IPS-18a (cell line): Measurements from ENCODE around the gene SNN.

ENCODE experiments used
- H3K27ac ChIP-seq: one replicate; pipeline ENCODE4 v1.5.1; 2013; ENCODE audit warnings: low read length
- H3K27me3 ChIP-seq: one replicate; pipeline ENCODE4 v1.6.1; 2013; ENCODE audit warnings: mild to moderate bottlenecking, low read length; ENCODE audit not compliant: control insufficient read depth, insufficient read depth
- H3K36me3 ChIP-seq: one replicate; pipeline ENCODE4 v1.6.1; 2013; ENCODE audit warnings: low read depth, low read length; ENCODE audit not compliant: control insufficient read depth
- H3K4me1 ChIP-seq: one replicate; pipeline ENCODE4 v1.6.1; 2013; ENCODE audit warnings: low read depth, low read length; ENCODE audit not compliant: control insufficient read depth
- H3K4me3 ChIP-seq: one replicate; pipeline ENCODE4 v1.5.1; 2013; ENCODE audit warnings: low read length
- H3K9ac ChIP-seq: one replicate; pipeline ENCODE4 v1.6.1; 2013; ENCODE audit warnings: mild to moderate bottlenecking, low read length, moderate library complexity
- H3K9me3 ChIP-seq: one replicate; pipeline ENCODE4 v1.6.1; 2013; ENCODE audit warnings: low read depth, low read length; ENCODE audit not compliant: control insufficient read depth

Gene SNN

GRCh38 chr16:11637320-11637719 is 30.9 kb upstream of the SNN start:
- no peaks in the 10 kb centered on the region for H3K36me3 ChIP-seq
- H3K9ac ChIP-seq: no peak overlapping the region
- no peak overlapping the region for H3K4me3 ChIP-seq
- H3K4me1 ChIP-seq: peaks cover 11% of the 10 kb centered on the region
- H3K27me3 ChIP-seq: peaks cover 3% of the 10 kb centered on the region
- H3K27ac ChIP-seq: no peak overlapping the region
- no peaks in the 10 kb centered on the region for H3K9me3 ChIP-seq

GRCh38 chr16:11638140-11638539 is 30.1 kb upstream of the SNN start:
- Histone ChIP-seq H3K9ac (no peak overlapping the region), H3K36me3 (no peaks in the 10 kb centered on the region), H3K27me3 (peaks cover 3% of the 10 kb centered on the region), H3K4me3 (no peak overlapping the region), H3K9me3 (no peaks in the 10 kb centered on the region), H3K27ac (no peak overlapping the region), H3K4me1 (peaks cover 11% of the 10 kb centered on the region)

DNA sequence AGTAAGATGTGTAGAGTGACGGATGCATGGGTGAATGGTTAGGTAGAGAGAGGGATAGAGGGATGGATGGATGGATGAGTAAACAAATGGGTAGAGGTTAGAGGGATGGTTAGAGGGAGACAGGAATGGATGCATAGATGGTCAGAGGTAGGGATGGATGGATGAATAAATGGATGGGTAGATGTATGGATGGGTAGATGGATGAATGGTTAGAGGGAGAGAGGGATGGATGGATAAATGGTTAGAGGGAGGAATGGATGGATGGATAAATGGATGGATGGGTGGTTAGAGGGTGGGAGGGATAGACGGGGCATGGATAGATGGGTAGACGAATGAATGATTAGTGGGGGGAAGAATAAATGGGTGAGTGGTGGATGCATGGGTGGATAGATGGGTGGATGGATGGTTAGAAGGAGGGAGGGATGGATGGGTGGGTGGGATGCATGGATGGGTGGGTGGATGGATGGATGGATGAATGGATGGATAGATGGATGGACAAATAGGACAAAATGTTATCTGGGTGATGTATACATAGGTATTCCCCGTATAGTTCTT is 29.2 kb upstream of the SNN start:
- peaks cover 3% of the 10 kb centered on the region for H3K27me3 ChIP-seq

GRCh38 chr16:11639925-11640899 is 28.0 kb upstream of the SNN start:
- Histone ChIP-seq H3K27me3 (peaks cover 3% of the 10 kb centered on the region), H3K4me1 (peaks cover 9% of the 10 kb centered on the region), H3K36me3 (no peaks in the 10 kb centered on the region), H3K27ac (no peak overlapping the region), H3K9ac (no peak overlapping the region), H3K9me3 (no peaks in the 10 kb centered on the region), H3K4me3 (no peak overlapping the region)

More for the DNA sequence above, 29.2 kb upstream of the SNN start:
- Histone ChIP-seq H3K4me3 (no peak overlapping the region), H3K4me1 (peaks cover 11% of the 10 kb centered on the region), H3K9me3 (no peaks in the 10 kb centered on the region), H3K36me3 (no peaks in the 10 kb centered on the region), H3K9ac (no peak overlapping the region), H3K27ac (no peak overlapping the region)

GRCh38 chr16:11640987-11641817 is 27.1 kb upstream of the SNN start:
- Histone ChIP-seq H3K27me3 (no peaks in the 10 kb centered on the region), H3K4me1 (no peaks in the 10 kb centered on the region), H3K36me3 (no peaks in the 10 kb centered on the region), H3K9ac (no peak overlapping the region), H3K27ac (no peak overlapping the region), H3K4me3 (no peak overlapping the region), H3K9me3 (no peaks in the 10 kb centered on the region)

DNA sequence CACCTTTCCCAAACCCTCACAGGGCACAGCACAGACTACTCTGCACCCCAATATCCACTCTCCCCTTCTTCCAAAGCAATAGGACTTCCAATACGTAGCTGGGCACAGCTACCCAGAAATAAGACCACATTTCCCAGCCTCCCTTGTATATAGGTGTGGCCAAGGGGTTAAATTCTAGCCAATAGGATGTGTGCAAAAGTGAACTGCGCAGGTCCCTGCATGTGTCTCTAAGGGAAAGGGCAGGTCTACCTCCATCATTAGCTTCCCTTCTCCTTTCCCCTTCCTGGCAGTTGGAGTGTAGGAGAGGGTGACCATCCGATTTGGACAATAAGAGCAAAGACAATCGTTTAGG is 25.5 kb upstream of the SNN start:
- Histone ChIP-seq H3K4me1 (no peaks in the 10 kb centered on the region), H3K9me3 (no peaks in the 10 kb centered on the region), H3K9ac (no peak overlapping the region), H3K27me3 (no peaks in the 10 kb centered on the region), H3K4me3 (no peak overlapping the region), H3K36me3 (no peaks in the 10 kb centered on the region), H3K27ac (no peak overlapping the region)

GRCh38 chr16:11649276-11649675 is 19.0 kb upstream of the SNN start:
- H3K27ac ChIP-seq: no peak overlapping the region
- H3K4me1 ChIP-seq: no peaks in the 10 kb centered on the region
- H3K9me3 ChIP-seq: no peaks in the 10 kb centered on the region
- H3K9ac ChIP-seq: no peak overlapping the region
- H3K4me3 ChIP-seq: no peak overlapping the region
- H3K27me3 ChIP-seq: no peaks in the 10 kb centered on the region
- H3K36me3 ChIP-seq: no peaks in the 10 kb centered on the region

GRCh38 chr16:11650641-11651591 is 17.3 kb upstream of the SNN start:
- Histone ChIP-seq H3K4me3 (no peak overlapping the region), H3K9me3 (no peaks in the 10 kb centered on the region), H3K27ac (no peak overlapping the region), H3K27me3 (no peaks in the 10 kb centered on the region), H3K4me1 (no peaks in the 10 kb centered on the region), H3K9ac (no peak overlapping the region), H3K36me3 (no peaks in the 10 kb centered on the region)

DNA sequence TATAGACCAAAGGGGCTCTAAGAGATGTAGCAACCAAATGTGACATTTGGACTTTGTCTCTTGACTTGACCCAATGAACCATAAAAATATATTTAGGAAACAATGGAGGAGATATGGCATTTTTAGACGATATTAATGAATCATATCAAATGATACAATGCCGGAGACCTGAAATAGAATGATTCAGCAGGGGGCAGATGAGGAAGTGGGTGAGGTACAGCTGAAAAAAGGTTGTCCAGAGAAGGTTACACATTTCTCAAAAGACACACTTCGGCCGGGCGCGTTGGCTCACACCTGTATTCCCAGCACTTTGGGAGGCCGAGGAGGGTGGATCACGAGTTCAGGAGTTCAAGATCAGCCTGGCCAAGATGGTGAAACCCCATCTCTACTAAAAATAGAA is 16.5 kb upstream of the SNN start:
- no peak overlapping the region for H3K27ac ChIP-seq
- H3K4me1 ChIP-seq: no peaks in the 10 kb centered on the region
- H3K27me3 ChIP-seq: no peaks in the 10 kb centered on the region
- H3K36me3 ChIP-seq: no peaks in the 10 kb centered on the region
- no peak overlapping the region for H3K9ac ChIP-seq
- no peak overlapping the region for H3K4me3 ChIP-seq
- H3K9me3 ChIP-seq: no peaks in the 10 kb centered on the region

GRCh38 chr16:11655655-11656054 is 12.6 kb upstream of the SNN start:
- Histone ChIP-seq H3K36me3 (no peaks in the 10 kb centered on the region), H3K9ac (no peak overlapping the region), H3K27ac (no peak overlapping the region)

GRCh38 chr16:11657556-11657955 is 10.7 kb upstream of the SNN start:
- no peak overlapping the region for H3K27ac ChIP-seq
- no peaks in the 10 kb centered on the region for H3K9me3 ChIP-seq
- no peaks in the 10 kb centered on the region for H3K36me3 ChIP-seq
- no peak overlapping the region for H3K9ac ChIP-seq
- no peak overlapping the region for H3K4me3 ChIP-seq
- no peaks in the 10 kb centered on the region for H3K4me1 ChIP-seq
- H3K27me3 ChIP-seq: no peaks in the 10 kb centered on the region

More at GRCh38 chr16:11655655-11656054, 12.6 kb upstream of the SNN start:
- Histone ChIP-seq H3K9me3 (no peaks in the 10 kb centered on the region), H3K4me3 (no peak overlapping the region), H3K4me1 (no peaks in the 10 kb centered on the region), H3K27me3 (no peaks in the 10 kb centered on the region)
